Hypothalamus (tissue), 51 donors: Measurements from ENCODE around the gene ATP11A.

Experiments
- DNase-seq, 51 donors: peaks; one replicate each; lab custom pipeline; 2025; lab: John Stamatoyannopoulos, UW

Gene ATP11A

GRCh38 chr13:112688560-112689302 is 1.1 kb upstream of the ATP11A start:
- peak in 13 of 51 donors; percentile 6 to 59 (median 22) for DNase-seq

- DNase-seq, result peak in 15 of 51 donors; percentile 41 to 75 (median 56)
Measured at GRCh38 chr13:112690283-112690929, 568 bp downstream of the ATP11A start.

GRCh38 chr13:112692104-112692503 is 2.3 kb downstream of the ATP11A start:
- no peak for DNase-seq

- DNase-seq, result no peak
Measured at GRCh38 chr13:112692586-112692985, 2.7 kb downstream of the ATP11A start.

GRCh38 chr13:112693831-112694497 is 4.1 kb downstream of the ATP11A start:
- DNase-seq, result no peak

GRCh38 chr13:112695121-112695520 is 5.3 kb downstream of the ATP11A start:
- no peak for DNase-seq

- DNase-seq, result no peak
Measured at GRCh38 chr13:112696001-112696868, 6.4 kb downstream of the ATP11A start.

GRCh38 chr13:112696869-112697465 is 7.1 kb downstream of the ATP11A start:
- DNase-seq, result no peak

GRCh38 chr13:112697756-112698655 is 8.2 kb downstream of the ATP11A start:
- no peak for DNase-seq

- no peak for DNase-seq
Measured at GRCh38 chr13:112699322-112699918, 9.6 kb downstream of the ATP11A start.

- no peak for DNase-seq
Measured at GRCh38 chr13:112700291-112701060, 10.6 kb downstream of the ATP11A start.

GRCh38 chr13:112702341-112702985 is 12.6 kb downstream of the ATP11A start:
- DNase-seq, result no peak

GRCh38 chr13:112702986-112703379 is 13.1 kb downstream of the ATP11A start:
- DNase-seq, result no peak

GRCh38 chr13:112703449-112704284 is 13.8 kb downstream of the ATP11A start:
- DNase-seq, result no peak

GRCh38 chr13:112704308-112705145 is 14.7 kb downstream of the ATP11A start:
- DNase-seq, result no peak

GRCh38 chr13:112705286-112705685 is 15.4 kb downstream of the ATP11A start:
- DNase-seq, result no peak
